Measurements from ENCODE around the gene CIART. TPM values are rescaled to one million over a fixed set of nuclear protein-coding genes. Genes with fewer than 3 reads are reported as not detected.
A peak's percentile ranks its signal among the peaks of the same experiment; 100 is the strongest.

The CIART gene
- total and polyA plus RNA-seq, 10 of the 15 experiments (the other 5 are each of a cell fraction or from before 2014, with no cell fraction given), result 0.44 to 1.4 (median 0.67) TPM

DNA sequence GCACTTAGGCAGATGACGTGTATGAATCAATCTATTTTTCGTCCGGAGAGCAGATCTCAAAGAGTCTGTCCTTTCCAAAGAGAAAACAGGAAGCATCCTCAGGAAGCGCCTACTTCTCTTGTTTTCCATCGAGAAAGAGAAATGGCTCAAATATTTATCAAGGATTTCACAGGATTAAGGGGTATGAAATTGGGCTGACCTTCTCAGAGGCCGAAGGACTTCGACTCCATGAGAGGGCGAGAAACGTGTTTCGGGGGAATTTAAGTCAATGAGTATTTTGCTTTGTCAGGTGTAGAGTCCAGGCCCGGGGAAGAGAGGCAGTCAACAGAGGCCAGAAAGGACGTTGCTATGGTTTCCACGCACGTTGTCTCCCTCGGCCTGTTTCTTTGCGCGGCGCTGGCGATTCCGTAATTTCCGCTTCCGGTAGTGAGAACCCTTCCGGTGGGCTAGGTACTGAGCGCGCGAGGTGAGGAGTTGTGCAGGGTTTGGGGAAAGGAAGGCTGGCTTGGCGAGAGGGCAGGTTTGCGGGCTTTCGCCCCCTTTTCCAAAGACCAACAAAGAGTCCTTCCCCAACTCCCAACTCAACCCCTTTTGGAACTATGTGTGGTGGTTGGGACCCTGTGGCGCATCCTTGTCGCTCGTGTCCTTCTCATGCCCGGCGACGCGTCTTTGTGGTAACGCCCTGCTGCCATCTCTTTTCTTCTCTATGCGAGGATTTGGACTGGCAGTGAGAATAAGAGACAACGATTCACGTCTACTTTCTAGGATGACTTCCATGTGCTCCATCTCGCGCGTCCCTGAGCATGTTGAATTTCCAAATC is 11.3 kb downstream of the CIART start, which contains the start of gene MRPS21:
MRPS21 (plus strand) TSS at position 429 of the 821 bp plus-strand sequence. CDS start 506 bp downstream, outside the sequence.
- ATAC-seq, result peak; percentile 100
- WGBS (ENCODE audit: insufficient coverage, insufficient replicate concordance, low lambda C conversion rate, missing lambda C conversion rate), result 5% methylated on average over 43 of the region's 43 CpGs
- in situ Hi-C loops (cut with MboI), result no loop called here
- BruUV-seq (replicated peaks), result TSS peak; percentile 97
- ChIA-PET POLR2A (no interaction called here), CTCF (no interaction called here), SMC1A (ENCODE audit: uncharacterized antibody, unreplicated experiment) (no interaction called here), RAD21 (ENCODE audit: unreplicated experiment) (no interaction called here)
- H3K27me3 ChIP-seq (replicated peaks in 1 of 2; ENCODE audit: control insufficient read depth in 2 of 2, insufficient read depth in 2 of 2, low read length in 1 of 2), result no peaks in the 10 kb centered on the region
- no peaks in the 10 kb centered on the region for H3K36me3 ChIP-seq (ENCODE audit: control insufficient read depth in 2 of 2, insufficient read depth in 2 of 2, low read length in 1 of 2)
- H4K20me1 ChIP-seq (ENCODE audit: control insufficient read depth, insufficient read depth), result no peaks in the 10 kb centered on the region
- H3K9ac ChIP-seq (ENCODE audit: control insufficient read depth, insufficient read depth, low read length), result peak within 1 kb of the TSS; percentile 86
- peak; percentile 76 for DNase-seq (ENCODE audit: low read depth, low spot score)
- intact Hi-C loops (cut with micrococcal nuclease; ENCODE audit: unreplicated experiment), result no loop called here
- no peaks in the 10 kb centered on the region for H3K9me3 ChIP-seq (replicated peaks; ENCODE audit: control insufficient read depth, insufficient read depth, low read length)
- FAIRE-seq, result peak; percentile 98
- peaks cover 16% of the 10 kb centered on the region for H3K79me2 ChIP-seq (ENCODE audit: control insufficient read depth, insufficient read depth, low read length)
- no peaks in the 10 kb centered on the region for H3K4me1 ChIP-seq (ENCODE audit: control insufficient read depth, insufficient read depth, low read length)
- peak within 1 kb of the TSS; percentile 91 for H2AFZ ChIP-seq (ENCODE audit: control insufficient read depth, low read depth, low read length)
- peak within 1 kb of the TSS; percentile 95 for H3K4me3 ChIP-seq
- peak within 1 kb of the TSS; percentile 35 for H3K27ac ChIP-seq (ENCODE audit: control insufficient read depth, insufficient read depth)
- peak within 1 kb of the TSS; percentile 75 for H3K4me2 ChIP-seq (ENCODE audit: control insufficient read depth, insufficient read depth)
- TF ChIP-seq ZSCAN29 (IDR thresholded peaks at IDR 0.05) (no peak), NRF1 (conservative IDR thresholded peaks at IDR 0.05; ENCODE audit: low read depth, low read length) (no peak), ZNF274 (IDR thresholded peaks at IDR 0.05; ENCODE audit: insufficient read depth, insufficient read length) (no peak), TCF3 (IDR thresholded peaks at IDR 0.05; ENCODE audit: borderline replicate concordance, insufficient read depth, low read depth, low read length) (no peak), CREM (IDR thresholded peaks at IDR 0.05; ENCODE audit: low read depth) (peak; percentile 97), E2F8 (IDR thresholded peaks at IDR 0.05; ENCODE audit: low read depth, partially characterized antibody) (peak; percentile 66), POU2F2 (IDR thresholded peaks at IDR 0.05; ENCODE audit: borderline replicate concordance, low read depth, low read length) (peak; percentile 78; the same call in 1 of the 3 replicates), ZNF24 (IDR thresholded peaks at IDR 0.05) (no peak), RELA (IDR thresholded peaks at IDR 0.05; ENCODE audit: borderline replicate concordance, partially characterized antibody) (no peak), SMAD1 (IDR thresholded peaks at IDR 0.05; ENCODE audit: low read depth, partially characterized antibody) (no peak), MAX (IDR thresholded peaks at IDR 0.05; ENCODE audit: low read depth, low read length) (peak; percentile 75; the same call in 1 of the 2 replicates), ATF7 (IDR thresholded peaks at IDR 0.05; ENCODE audit: low read depth) (peak; percentile 66), POLR2AphosphoS2 (IDR thresholded peaks at IDR 0.05; ENCODE audit: low read depth, low read length) (peak; percentile 92), SKIL (IDR thresholded peaks at IDR 0.05; ENCODE audit: low read depth, poor library complexity, severe bottlenecking) (no peak), NFYB (IDR thresholded peaks at IDR 0.05; ENCODE audit: insufficient read depth, low read depth, low read length) (no peak), FOXK2 (IDR thresholded peaks at IDR 0.05) (peak; percentile 82), MEF2B (IDR thresholded peaks at IDR 0.05; ENCODE audit: partially characterized antibody, poor library complexity, severe bottlenecking) (peak; percentile 38), CREB1 (IDR thresholded peaks at IDR 0.05; ENCODE audit: low read depth) (peak; percentile 97), CBFB (IDR thresholded peaks at IDR 0.05; ENCODE audit: low read depth) (peak; percentile 84; the same call in 1 of the 2 replicates), BCL11A (IDR thresholded peaks at IDR 0.05; ENCODE audit: low read depth, low read length) (no peak)
